Right lung (tissue), 10 donors: ENCODE results near the gene NUTM2D. TPM values are rescaled to one million over a fixed set of nuclear protein-coding genes. Genes with fewer than 3 reads are reported as not detected.
"Not testable (repeated sequence)": the region's sequence is repeated elsewhere in the genome, so short reads cannot be mapped to it uniquely, and the experiment has no call there.

Source experiments
- DNase-seq, 2 donors: peaks; one replicate each; pipeline ENCODE4 v3.0.0-alpha.2; 2013
- long read RNA-seq, 8 donors: transcript quantifications; one replicate each; lab custom pipeline, GENCODE V29; 2026
- polyA plus RNA-seq, 5 donors: library from polyadenylated mRNA; unstranded; fragments of 120-200 nt; gene quantifications; one replicate each; pipeline versions ENCODE4 v1.2.1 to v1.2.3, GENCODE V29; 2013; ENCODE audit warnings: inconsistent platforms in 1 of 5, low replicate concordance in 1 of 5; ENCODE audit not compliant: insufficient read length in 5 of 5, insufficient read depth in 1 of 5

Gene NUTM2D
- 10 to 100 TPM in 3 of 5 donors, 1 to 10 TPM in 2; 7.6 to 12.7 (median 11.1) TPM for polyA plus RNA-seq
- long read RNA-seq, donor 1, partial matches to known transcripts, result 0 of 1 reads
- long read RNA-seq, donor 1, other reads (novel, unspliced or antisense), result 0 of 1 reads
- long read RNA-seq, donor 2, result 0 reads
- long read RNA-seq, donor 3, result 0 reads
- long read RNA-seq, donor 4, result 0 reads
- long read RNA-seq, donor 5, result 0 reads
- long read RNA-seq, donor 6, result 0 reads
- long read RNA-seq, donor 7, result 0 reads
- long read RNA-seq, donor 8, result 0 reads

DNA sequence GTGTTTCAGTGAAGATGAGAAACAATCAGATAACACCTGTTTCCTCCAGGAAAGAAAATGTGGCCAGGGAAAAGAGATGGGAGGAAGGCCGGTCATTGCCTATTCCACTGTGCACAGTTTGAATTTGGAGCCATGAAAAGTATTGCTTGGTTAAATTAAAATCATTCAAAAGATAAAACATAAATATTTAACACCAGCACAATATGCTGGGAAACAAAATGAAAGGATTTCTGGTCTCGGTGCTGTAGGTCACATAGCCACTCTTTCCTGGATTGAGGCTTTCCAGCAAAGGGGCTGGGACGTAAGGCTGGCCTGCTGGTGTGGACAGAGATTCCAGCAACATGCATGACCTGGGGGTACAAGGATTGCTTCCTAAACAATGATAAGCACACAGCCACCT lies at the start of gene NUTM2D:
Gene NUTM2D, plus strand, starts transcription at position 301 of the 400 bp plus-strand sequence. CDS start 522 bp downstream, outside the sequence.
- not testable (repeated sequence) for DNase-seq

DNA sequence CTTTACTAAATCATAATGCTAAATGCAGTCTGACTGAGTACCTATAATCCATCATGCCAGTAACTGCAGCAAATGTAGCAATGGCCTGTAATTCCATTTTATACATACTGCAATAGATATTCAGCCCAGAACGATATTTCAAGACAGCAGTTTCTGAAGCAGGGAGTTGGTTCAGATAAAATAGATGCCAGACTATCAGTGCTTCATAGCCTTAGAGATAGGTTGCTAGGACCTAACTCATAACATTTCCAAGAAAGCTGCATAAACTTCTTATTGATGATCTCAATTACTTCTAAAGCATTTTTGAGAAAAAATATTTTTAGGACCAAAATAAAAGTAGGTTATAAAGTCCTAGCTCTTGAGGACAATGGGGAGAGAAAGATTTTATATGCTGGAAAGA lies 48.8 kb upstream of the NUTM2D start:
- not testable (repeated sequence) for DNase-seq

- not testable (repeated sequence) for DNase-seq
These were observed 47.9 kb upstream of the NUTM2D start for GRCh38 chr10:87309657-87310056.

- DNase-seq, result not testable (repeated sequence)
These were observed 46.0 kb upstream of the NUTM2D start for GRCh38 chr10:87311521-87311920.

DNA sequence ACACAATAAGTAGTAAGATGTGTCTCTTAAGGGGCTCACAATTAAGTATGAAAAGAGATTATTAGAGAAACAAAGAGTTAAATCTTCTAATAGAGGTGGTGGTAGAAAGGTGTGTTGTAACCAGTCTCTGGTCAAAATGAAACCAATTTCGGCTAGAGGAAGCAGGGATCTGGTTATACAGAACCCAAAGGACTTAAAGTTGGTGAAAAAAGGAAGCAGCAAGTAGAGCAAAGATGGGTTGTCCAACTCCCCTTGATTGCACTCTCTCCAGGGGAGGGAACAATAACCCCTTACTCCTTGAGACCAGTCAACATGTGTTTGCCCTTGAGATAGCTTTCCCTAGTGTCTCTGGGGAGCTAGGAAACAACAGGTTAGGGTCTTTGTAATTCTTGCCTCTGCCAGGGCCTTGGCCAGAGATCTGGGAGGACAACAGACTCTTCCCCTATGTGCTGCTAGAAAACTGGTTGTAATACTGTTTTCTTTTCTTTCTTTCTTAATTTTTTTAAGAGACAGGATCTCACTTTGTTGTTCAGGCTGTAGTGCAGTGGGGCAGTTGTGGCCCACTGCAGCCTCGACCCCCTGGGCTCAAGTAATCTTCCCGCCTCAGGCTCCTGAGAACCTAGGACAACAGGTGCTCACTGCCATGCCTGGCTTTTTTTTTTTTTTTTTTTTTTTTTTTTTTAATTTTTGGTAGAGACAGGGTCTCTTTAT lies 43.7 kb upstream of the NUTM2D start:
- not testable (repeated sequence) for DNase-seq

GRCh38 chr10:87314360-87314973 lies 43.1 kb upstream of the NUTM2D start:
- not testable (repeated sequence) for DNase-seq

- not testable (repeated sequence) for DNase-seq
These were observed 36.0 kb upstream of the NUTM2D start for GRCh38 chr10:87321505-87321904.

DNA sequence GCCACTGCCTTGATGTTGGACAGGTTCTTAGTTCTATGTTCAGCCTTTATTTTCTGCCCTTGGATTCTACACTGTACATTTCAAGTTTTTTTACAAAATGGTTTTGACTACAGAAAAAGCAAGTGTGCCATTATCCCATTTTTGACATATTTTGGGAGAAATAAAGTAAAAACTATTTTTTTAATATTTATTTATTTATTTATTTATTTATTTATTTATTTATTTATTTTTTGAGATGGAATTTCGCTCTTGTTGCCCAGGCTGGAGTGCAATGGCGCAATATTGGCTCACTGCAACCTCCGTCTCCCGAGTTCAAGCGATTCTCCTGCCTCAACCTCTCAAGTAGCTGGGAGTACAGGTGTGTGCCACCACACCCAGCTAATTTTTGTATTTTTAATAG lies 33.0 kb upstream of the NUTM2D start:
- DNase-seq, result not testable (repeated sequence)

DNA sequence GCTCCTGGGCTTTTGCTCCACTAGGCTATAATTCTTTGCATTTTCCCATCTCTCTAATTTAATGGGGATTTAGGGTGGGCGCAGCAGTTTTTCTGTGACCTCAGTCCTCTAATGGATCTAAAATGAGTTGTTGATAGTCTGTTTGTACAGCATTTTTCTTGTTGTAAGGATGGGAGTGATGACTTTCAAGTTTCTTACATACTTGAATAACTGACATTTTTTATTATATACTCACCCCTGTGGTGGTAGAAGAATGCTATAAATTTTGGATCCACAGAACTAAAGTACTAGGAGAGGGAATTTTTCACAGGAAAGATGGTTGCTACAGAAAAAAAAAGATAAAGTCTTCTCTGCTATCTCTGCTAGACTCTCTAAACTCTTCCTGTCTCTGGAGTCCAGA lies 29.6 kb upstream of the NUTM2D start:
- not testable (repeated sequence) for DNase-seq

GRCh38 chr10:87329131-87329530 lies 28.4 kb upstream of the NUTM2D start:
- DNase-seq, result not testable (repeated sequence)

DNA sequence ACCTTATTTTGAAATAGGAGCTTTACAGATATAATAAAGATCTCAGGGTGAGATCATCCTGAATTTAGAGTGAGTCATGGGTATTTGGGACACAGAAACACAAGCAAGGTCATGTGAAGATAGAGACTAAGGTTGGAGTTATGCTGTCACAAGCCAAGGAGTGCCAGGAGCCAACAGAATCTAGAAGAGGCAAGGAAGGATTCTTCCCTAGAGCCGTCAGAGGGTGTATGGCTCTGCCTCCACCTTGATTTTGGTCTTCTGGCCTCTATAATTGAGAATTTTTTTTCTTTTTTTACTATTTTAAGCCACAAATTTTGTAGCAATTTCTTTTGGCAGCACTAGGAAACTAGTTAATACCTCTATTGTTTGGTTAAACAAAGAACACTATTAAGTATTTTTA lies 24.9 kb upstream of the NUTM2D start:
- not testable (repeated sequence) for DNase-seq

DNA sequence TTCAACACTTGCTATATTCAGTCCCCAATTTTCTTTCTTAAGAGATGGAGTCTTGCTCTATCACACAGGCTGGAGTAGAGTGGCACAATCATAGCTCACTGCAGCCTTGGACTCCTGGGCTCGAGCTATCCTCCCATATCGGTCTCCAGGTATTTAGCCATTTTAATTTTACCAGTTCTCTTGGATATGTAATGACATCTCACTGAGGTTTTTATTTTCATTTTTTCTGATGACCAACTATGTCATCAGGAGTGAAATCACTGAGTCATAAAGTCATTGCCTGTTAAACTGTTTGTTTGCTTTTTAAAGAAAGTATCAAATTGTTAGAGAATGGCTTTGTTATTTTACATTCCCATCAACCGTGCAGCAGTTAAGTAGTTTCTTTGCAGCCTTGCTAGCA lies 17.1 kb upstream of the NUTM2D start:
- not testable (repeated sequence) for DNase-seq

DNA sequence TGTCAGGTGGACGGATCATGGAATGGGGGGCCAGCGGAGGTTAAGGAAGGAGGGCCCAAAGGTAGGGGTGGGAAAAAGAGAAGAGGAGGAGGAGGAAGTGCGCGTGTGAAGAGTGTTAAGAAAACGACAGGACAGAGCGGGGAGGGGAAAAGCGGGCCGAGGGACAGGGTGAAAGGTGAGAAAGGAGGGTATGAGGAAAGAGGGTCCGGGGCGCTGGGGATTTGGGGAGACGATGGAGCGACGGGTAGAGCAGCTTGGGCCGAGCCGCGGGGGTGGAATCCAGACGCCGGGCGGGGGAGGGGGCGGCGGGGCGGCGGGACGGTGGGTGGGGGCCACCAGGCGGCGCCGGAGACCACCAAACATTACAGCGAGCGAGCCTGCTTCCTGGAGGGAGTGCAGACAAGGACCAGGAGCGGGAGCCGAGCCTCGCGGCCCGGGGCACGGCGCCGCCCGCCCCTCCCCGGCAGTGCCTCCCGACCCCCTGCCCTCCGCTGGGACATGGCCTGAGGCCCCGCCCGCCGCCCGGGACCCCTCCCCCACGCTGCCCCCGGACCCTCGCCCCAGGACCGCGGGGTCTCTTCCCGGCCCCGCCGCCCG lies 15.9 kb upstream of the NUTM2D start:
- DNase-seq, result peak in 1 of 2 donors; percentile 0

GRCh38 chr10:87342249-87342710 lies 15.3 kb upstream of the NUTM2D start:
- DNase-seq, result peak; percentile 74 to 80

DNA sequence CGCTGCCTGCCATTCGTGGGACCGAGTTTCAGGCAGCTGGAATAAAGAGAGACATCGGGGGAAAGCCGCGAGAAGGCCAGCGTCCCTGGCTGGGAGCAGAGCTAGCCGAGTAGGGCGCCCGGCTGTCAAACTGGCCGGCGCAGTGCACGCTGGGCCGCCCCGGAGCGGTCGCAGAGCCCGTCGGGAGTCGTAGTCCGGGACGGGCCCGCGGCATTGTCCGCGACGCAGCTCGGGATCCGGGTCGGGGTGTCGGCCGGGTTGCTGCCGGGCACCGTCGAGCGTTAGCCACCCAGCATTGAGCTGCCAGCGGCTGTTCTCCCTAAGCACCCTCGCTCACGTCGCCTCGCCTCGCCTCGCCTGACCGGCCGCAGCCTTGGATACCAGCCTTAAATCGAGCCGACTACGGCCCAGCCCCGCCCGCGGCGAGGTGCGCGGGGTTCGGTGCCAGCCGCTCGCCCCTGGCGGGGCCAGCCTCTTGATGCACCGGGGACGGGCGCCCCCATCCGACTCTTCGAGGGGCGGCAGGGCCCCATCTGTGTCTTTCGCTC lies 14.8 kb upstream of the NUTM2D start:
- peak; percentile 68 to 73 for DNase-seq

DNA sequence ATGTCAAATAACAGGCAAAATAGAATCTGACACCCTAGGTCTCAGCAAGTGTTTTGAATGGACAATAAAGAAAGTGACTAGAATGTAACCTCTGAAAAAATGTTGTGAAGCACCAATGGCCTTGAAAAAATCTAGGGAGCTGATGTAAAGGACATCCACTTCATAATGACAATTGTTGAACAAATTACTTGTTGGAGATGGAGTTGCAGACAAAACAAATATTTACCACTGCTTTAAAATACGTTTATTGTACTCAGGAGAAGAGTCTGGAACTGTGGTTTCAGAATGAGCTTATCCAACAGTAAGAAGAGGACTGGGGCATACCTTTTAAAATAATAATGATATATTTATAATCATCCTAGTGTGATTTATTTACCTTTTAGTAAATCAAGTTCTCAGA lies 11.8 kb upstream of the NUTM2D start:
- not testable (repeated sequence) for DNase-seq

- not testable (repeated sequence) for DNase-seq
These were observed 7.4 kb upstream of the NUTM2D start for GRCh38 chr10:87350161-87350560.

DNA sequence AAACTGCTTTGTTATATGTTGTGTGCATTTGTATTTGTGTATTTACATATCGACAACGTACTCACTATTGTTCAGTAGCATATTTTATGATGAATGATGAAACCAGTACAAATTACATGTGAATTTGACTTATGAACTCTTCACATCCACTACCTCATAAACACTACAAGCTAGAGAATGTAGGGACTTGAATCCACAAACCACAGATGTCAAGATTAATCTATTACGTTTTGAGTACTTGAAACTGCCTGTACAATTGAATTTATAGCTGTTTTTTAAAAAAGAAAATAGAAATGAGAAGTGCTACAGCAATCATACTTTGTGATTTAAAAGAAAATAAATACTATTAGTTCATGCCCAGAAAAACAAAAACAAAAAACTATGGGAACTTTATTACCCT lies 4.7 kb upstream of the NUTM2D start:
- DNase-seq, result not testable (repeated sequence)

DNA sequence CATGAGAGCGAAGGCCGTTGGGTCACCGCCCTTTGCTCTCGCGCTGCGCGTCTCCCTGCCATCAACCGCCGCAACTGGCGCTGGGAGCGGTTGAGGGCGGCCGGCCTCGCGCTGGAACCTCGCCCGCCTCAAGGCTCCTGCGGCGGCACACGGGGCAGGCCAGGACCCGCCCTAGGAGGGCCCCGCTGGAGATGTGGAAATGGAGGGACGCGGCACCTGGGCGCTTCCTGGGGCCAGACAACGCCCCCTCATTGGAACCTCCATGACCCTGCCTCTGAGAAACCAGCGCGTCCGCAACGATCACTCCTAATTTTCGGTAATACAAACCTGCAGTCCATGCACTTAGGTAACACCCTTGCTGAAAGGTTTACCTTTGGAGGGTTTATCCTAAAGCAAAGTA lies 2.4 kb upstream of the NUTM2D start:
- DNase-seq, result not testable (repeated sequence)

GRCh38 chr10:87358159-87358558 lies 615 bp downstream of the NUTM2D start:
- not testable (repeated sequence) for DNase-seq

- DNase-seq, result not testable (repeated sequence)
These were observed 12.1 kb downstream of the NUTM2D start for GRCh38 chr10:87369514-87370112.
